ENCODE measurements around the gene MPP3.

Gene MPP3

GRCh38 chr17:43753493-43754129, 79.3 kb downstream of the MPP3 start:
- DNase-seq: no peak

All from anterior cingulate cortex (tissue), 58 donors.